ENCODE data around the gene EOLA2. TPM values are rescaled to one million over a fixed set of nuclear protein-coding genes. Genes with fewer than 3 reads are reported as not detected.

EOLA2 gene
- total and polyA plus RNA-seq, 2 of the 8 experiments (the other 6 are each of a cell fraction or from before 2014, with no cell fraction given): 19.0 to 22.5 TPM

GRCh38 chrX:149987613-149988012 is 49.3 kb upstream of the EOLA2 start:
- Histone ChIP-seq H2BK15ac (ENCODE audit: low read length) (no peak overlapping the region), H3K23me2 (ENCODE audit: low read depth, low read length) (no peaks in the 10 kb centered on the region), H2BK12ac (ENCODE audit: low read depth, low read length) (no peak overlapping the region), H3K79me2 (ENCODE audit: control insufficient read depth in 1 of 2, insufficient read depth in 2 of 2, low read length in 2 of 2) (no peaks in the 10 kb centered on the region), H2AK5ac (ENCODE audit: low read depth, low read length) (no peak overlapping the region), H4K20me1 (replicated peaks in 1 of 2; ENCODE audit: control insufficient read depth in 1 of 2, insufficient read depth in 2 of 2, low read length in 2 of 2) (no peaks in the 10 kb centered on the region), H4K91ac (replicated peaks; ENCODE audit: insufficient read length, low read length) (no peak overlapping the region), H3K4me3 (ENCODE audit: extremely low read depth in 1 of 4, insufficient read depth in 2 of 4, low read depth in 3 of 4, low read length in 4 of 4) (no peak overlapping the region), H2BK120ac (replicated peaks; ENCODE audit: low read depth, low read length) (no peak overlapping the region), H3K4me1 (replicated peaks in 1 of 4; ENCODE audit: control insufficient read depth in 3 of 4, insufficient read depth in 4 of 4, low read length in 3 of 4) (no peaks in the 10 kb centered on the region), H3K4ac (replicated peaks; ENCODE audit: insufficient read length, low read depth, low read length) (no peak overlapping the region), H3K56ac (replicated peaks; ENCODE audit: insufficient read length, low read depth, low read length) (no peak overlapping the region), H3K27me3 (replicated peaks in 1 of 4; ENCODE audit: control insufficient read depth in 3 of 4, extremely low read depth in 1 of 4, insufficient read depth in 3 of 4, low read length in 3 of 4) (no peaks in the 10 kb centered on the region), H3K9me3 (ENCODE audit: insufficient read depth in 2 of 2, low read depth in 1 of 2, low read length in 1 of 2) (no peaks in the 10 kb centered on the region), H2AFZ (ENCODE audit: low read length) (no peak overlapping the region), H3K18ac (ENCODE audit: extremely low read depth, low read length) (no peak overlapping the region), H3K14ac (ENCODE audit: insufficient read length) (no peak overlapping the region), H3K23ac (ENCODE audit: insufficient read length) (no peak overlapping the region), H4K5ac (ENCODE audit: insufficient read length, low read depth, low read length) (no peak overlapping the region), H3K4me2 (ENCODE audit: insufficient read depth in 1 of 2, low read depth in 2 of 2, low read length in 2 of 2) (no peak overlapping the region), H3K9ac (replicated peaks in 1 of 4; ENCODE audit: extremely low read depth in 1 of 4, low read depth in 3 of 4, low read length in 3 of 4) (no peak overlapping the region), H3K79me1 (ENCODE audit: low read depth, low read length) (no peaks in the 10 kb centered on the region), H3K36me3 (ENCODE audit: control insufficient read depth in 2 of 4, insufficient read depth in 4 of 4, low read length in 3 of 4) (no peaks in the 10 kb centered on the region), H2BK5ac (ENCODE audit: low read depth, low read length) (no peak overlapping the region), H4K8ac (ENCODE audit: extremely low read depth, insufficient read depth, low read length) (no peak overlapping the region), H3K27ac (ENCODE audit: low read depth, low read length) (no peak overlapping the region), H2BK20ac (ENCODE audit: low read length) (no peak overlapping the region)
- POLR2A ChIA-PET (ENCODE audit: partially characterized antibody): no interaction called here
- CTCF ChIA-PET (ENCODE audit: partially characterized antibody): no interaction called here
- no peak for FAIRE-seq
- no peak for DNase-seq (ENCODE audit: low read depth in 1 of 2, low spot score in 2 of 2)
- TF ChIP-seq BACH1 (IDR thresholded peaks at IDR 0.05; ENCODE audit: low read length): no peak
- no peak for TF ChIP-seq YY1 (IDR thresholded peaks at IDR 0.05; ENCODE audit: low read depth, low read length)
- TF ChIP-seq JUN (IDR thresholded peaks at IDR 0.05; ENCODE audit: low read depth, low read length): no peak
- TF ChIP-seq E2F6 (IDR thresholded peaks at IDR 0.05): no peak
- TF ChIP-seq, protein P1, sequence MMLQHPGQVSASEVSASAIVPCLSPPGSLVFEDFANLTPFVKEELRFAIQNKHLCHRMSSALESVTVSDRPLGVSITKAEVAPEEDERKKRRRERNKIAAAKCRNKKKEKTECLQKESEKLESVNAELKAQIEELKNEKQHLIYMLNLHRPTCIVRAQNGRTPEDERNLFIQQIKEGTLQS (IDR thresholded peaks at IDR 0.05; ENCODE audit: insufficient read depth, low read depth, low read length): no peak
